MM.1S (cell line): ENCODE results near the gene SCUBE1.

Experiments used
- EZH2 ChIP-seq: fragments of 300-600 bp; sonication (generic); optimal IDR thresholded peaks from 2 replicates; pipeline ENCODE3; 2017; ENCODE audit warnings: low read depth, mild to moderate bottlenecking, antibody characterized with exemption, low read length, mixed read lengths
- EZH2phosphoT487 ChIP-seq: fragments of 300-600 bp; sonication (generic); IDR thresholded peaks from 2 replicates; pipeline ENCODE4 v1.6.1; 2018; ENCODE audit warnings: antibody characterized with exemption, low read length
- TF ChIP-seq, protein P1 (sequence below): fragments of 300-600 bp; sonication (generic); IDR thresholded peaks from 2 replicates; pipeline ENCODE4 v1.5.1; 2016; ENCODE audit warnings: antibody characterized with exemption, low read length, mixed read lengths

DNA sequence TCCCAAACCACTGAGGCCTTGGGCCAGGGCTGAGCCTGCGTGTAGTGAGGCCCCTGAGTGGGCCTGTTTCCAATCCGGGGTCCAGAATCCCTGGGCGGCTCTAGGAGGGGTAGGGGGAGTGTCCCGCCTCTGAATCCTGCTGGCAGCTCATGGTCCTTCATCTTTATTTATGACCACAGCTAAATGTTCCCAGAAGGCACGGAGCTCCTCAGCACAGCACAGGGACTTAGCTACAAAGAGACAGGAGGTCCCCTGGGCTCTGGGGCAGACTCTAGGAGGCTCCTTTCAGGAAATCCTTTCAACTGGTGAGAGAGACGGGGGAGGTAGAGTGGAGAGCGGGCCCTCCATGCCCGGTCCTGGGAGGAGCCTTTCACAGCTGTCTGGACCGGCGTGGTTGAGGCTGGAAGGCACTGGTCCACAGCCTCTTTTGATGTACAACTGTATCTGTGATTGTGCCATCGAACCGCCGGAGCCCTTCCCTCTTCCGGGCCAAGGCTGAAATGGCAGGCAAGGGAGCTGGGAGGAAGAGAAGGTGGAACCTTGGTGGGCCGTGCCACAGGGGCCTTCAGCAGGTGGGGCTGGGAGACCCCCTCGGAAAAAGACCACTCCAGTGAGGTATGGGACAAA is 46.8 kb downstream of the SCUBE1 start:
- TF ChIP-seq, protein P1, sequence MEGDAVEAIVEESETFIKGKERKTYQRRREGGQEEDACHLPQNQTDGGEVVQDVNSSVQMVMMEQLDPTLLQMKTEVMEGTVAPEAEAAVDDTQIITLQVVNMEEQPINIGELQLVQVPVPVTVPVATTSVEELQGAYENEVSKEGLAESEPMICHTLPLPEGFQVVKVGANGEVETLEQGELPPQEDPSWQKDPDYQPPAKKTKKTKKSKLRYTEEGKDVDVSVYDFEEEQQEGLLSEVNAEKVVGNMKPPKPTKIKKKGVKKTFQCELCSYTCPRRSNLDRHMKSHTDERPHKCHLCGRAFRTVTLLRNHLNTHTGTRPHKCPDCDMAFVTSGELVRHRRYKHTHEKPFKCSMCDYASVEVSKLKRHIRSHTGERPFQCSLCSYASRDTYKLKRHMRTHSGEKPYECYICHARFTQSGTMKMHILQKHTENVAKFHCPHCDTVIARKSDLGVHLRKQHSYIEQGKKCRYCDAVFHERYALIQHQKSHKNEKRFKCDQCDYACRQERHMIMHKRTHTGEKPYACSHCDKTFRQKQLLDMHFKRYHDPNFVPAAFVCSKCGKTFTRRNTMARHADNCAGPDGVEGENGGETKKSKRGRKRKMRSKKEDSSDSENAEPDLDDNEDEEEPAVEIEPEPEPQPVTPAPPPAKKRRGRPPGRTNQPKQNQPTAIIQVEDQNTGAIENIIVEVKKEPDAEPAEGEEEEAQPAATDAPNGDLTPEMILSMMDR: no peak
- TF ChIP-seq EZH2phosphoT487: no peak
- TF ChIP-seq EZH2: no peak
